Measurements from ENCODE around the gene WEE2. TPM values are rescaled to one million over a fixed set of nuclear protein-coding genes. Genes with fewer than 3 reads are reported as not detected.

Gene WEE2
- total and polyA plus RNA-seq, 9 of the 15 experiments (the other 6 are each of a cell fraction or from before 2014, with no cell fraction given) = not detected

DNA sequence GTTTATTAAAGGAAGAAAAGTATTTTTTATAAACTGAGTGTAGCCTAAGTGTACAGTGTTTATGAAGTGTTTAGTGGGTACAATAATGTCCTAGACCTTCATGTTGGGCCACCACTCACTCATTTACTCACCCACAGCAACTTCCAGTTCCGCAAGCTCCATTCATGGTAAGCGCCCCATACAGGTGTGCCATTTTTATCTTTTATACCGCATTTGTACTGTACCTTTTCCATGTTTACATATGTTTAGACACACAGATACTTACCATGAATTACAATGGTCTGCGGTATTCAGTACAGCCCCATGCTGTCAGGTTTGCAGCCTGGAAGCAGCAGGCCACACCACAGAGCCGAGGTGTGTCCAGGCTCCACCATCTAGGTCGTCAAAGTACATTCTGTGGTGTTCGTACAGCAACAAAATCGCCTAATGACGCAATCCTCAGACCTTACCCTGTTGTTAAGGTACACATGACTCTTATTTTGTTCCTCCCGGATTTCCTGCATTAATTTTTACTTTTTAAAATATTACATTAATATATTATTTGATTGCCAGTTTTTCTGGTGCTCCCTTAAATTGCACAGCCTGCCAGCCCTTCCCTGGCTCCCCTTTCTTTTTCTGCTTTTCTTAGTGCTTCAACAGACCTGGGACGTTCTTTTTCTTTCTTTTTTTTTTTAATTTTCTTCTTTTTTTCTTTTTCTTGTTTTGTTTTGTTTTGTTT lies 29.1 kb downstream of the WEE2 start (continued):
- TF ChIP-seq, protein P1, sequence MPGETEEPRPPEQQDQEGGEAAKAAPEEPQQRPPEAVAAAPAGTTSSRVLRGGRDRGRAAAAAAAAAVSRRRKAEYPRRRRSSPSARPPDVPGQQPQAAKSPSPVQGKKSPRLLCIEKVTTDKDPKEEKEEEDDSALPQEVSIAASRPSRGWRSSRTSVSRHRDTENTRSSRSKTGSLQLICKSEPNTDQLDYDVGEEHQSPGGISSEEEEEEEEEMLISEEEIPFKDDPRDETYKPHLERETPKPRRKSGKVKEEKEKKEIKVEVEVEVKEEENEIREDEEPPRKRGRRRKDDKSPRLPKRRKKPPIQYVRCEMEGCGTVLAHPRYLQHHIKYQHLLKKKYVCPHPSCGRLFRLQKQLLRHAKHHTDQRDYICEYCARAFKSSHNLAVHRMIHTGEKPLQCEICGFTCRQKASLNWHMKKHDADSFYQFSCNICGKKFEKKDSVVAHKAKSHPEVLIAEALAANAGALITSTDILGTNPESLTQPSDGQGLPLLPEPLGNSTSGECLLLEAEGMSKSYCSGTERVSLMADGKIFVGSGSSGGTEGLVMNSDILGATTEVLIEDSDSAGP (CRISPR knock-in tag; IDR thresholded peaks at IDR 0.05) = no peak
- TF ChIP-seq DMBX1 (CRISPR knock-in tag; IDR thresholded peaks at IDR 0.05; ENCODE audit: borderline replicate concordance) = no peak
- 0 out of 2 replicates have a peak, but pooled peaks have one; percentile 31 for TF ChIP-seq GATAD2B (IDR thresholded peaks at IDR 0.05; ENCODE audit: borderline replicate concordance)
- TF ChIP-seq PHB2 (IDR thresholded peaks at IDR 0.05; ENCODE audit: low read depth) = 0 out of 2 replicates have a peak, but pooled peaks have one; percentile 12
- TF ChIP-seq ZFP1 (CRISPR knock-in tag; IDR thresholded peaks at IDR 0.05) = no peak
- peak; percentile 67 for TF ChIP-seq SNIP1 (IDR thresholded peaks at IDR 0.05; ENCODE audit: low read depth)
- TF ChIP-seq CBX3 (IDR thresholded peaks at IDR 0.05; ENCODE audit: borderline replicate concordance in 1 of 2, low read length in 2 of 2) = 0 out of 3 replicates have a peak, but pooled peaks of 1 of the 2 experiments have one; percentile 16
- no peak for TF ChIP-seq FOSL1 (tag; conservative IDR thresholded peaks at IDR 0.05)
- TF ChIP-seq ZNF165 (CRISPR knock-in tag; IDR thresholded peaks at IDR 0.05; ENCODE audit: borderline replicate concordance) = no peak
- no peak for TF ChIP-seq ZNF232 (CRISPR knock-in tag; IDR thresholded peaks at IDR 0.05)
- no peak for TF ChIP-seq MTA1 (IDR thresholded peaks at IDR 0.05; ENCODE audit: borderline replicate concordance)
- TF ChIP-seq EHMT2 (IDR thresholded peaks at IDR 0.05) = no peak
- 0 out of 2 replicates have a peak, but pooled peaks have one; percentile 11 for TF ChIP-seq ZNF316 (IDR thresholded peaks at IDR 0.05)
- TF ChIP-seq TCF3 (CRISPR knock-in tag; IDR thresholded peaks at IDR 0.05) = no peak
- no peak for TF ChIP-seq STAT5B (CRISPR knock-in tag; IDR thresholded peaks at IDR 0.05)
- peak; percentile 63; the same call in 1 of the 2 replicates for TF ChIP-seq SMARCE1 (IDR thresholded peaks at IDR 0.05)
- TF ChIP-seq, protein P2, sequence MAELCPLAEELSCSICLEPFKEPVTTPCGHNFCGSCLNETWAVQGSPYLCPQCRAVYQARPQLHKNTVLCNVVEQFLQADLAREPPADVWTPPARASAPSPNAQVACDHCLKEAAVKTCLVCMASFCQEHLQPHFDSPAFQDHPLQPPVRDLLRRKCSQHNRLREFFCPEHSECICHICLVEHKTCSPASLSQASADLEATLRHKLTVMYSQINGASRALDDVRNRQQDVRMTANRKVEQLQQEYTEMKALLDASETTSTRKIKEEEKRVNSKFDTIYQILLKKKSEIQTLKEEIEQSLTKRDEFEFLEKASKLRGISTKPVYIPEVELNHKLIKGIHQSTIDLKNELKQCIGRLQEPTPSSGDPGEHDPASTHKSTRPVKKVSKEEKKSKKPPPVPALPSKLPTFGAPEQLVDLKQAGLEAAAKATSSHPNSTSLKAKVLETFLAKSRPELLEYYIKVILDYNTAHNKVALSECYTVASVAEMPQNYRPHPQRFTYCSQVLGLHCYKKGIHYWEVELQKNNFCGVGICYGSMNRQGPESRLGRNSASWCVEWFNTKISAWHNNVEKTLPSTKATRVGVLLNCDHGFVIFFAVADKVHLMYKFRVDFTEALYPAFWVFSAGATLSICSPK (IDR thresholded peaks at IDR 0.05; ENCODE audit: borderline replicate concordance) = peak; percentile 95; the same call in 1 of the 2 replicates
- TF ChIP-seq, protein P3, sequence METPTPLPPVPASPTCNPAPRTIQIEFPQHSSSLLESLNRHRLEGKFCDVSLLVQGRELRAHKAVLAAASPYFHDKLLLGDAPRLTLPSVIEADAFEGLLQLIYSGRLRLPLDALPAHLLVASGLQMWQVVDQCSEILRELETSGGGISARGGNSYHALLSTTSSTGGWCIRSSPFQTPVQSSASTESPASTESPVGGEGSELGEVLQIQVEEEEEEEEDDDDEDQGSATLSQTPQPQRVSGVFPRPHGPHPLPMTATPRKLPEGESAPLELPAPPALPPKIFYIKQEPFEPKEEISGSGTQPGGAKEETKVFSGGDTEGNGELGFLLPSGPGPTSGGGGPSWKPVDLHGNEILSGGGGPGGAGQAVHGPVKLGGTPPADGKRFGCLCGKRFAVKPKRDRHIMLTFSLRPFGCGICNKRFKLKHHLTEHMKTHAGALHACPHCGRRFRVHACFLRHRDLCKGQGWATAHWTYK (CRISPR knock-in tag; IDR thresholded peaks at IDR 0.05) = no peak
- TF ChIP-seq FOXM1 (IDR thresholded peaks at IDR 0.05; ENCODE audit: low read depth) = no peak
- no peak for TF ChIP-seq FOXM1 (CRISPR knock-in tag; IDR thresholded peaks at IDR 0.05; ENCODE audit: low read depth)
- TF ChIP-seq RBM34 (IDR thresholded peaks at IDR 0.05; ENCODE audit: borderline replicate concordance, insufficient read depth, low read length) = no peak
- peak; percentile 72; the same call in 1 of the 2 replicates for TF ChIP-seq SMARCA4 (IDR thresholded peaks at IDR 0.05)
- peak; percentile 92 for TF ChIP-seq CEBPB (tag; IDR thresholded peaks at IDR 0.05)
- no peak for TF ChIP-seq SREBF2 (CRISPR knock-in tag; IDR thresholded peaks at IDR 0.05)
- TF ChIP-seq, protein P4, sequence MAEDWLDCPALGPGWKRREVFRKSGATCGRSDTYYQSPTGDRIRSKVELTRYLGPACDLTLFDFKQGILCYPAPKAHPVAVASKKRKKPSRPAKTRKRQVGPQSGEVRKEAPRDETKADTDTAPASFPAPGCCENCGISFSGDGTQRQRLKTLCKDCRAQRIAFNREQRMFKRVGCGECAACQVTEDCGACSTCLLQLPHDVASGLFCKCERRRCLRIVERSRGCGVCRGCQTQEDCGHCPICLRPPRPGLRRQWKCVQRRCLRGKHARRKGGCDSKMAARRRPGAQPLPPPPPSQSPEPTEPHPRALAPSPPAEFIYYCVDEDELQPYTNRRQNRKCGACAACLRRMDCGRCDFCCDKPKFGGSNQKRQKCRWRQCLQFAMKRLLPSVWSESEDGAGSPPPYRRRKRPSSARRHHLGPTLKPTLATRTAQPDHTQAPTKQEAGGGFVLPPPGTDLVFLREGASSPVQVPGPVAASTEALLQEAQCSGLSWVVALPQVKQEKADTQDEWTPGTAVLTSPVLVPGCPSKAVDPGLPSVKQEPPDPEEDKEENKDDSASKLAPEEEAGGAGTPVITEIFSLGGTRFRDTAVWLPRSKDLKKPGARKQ (CRISPR knock-in tag; IDR thresholded peaks at IDR 0.05) = no peak

Measured in K562 (cell line).